ENCODE measurements around the gene POU3F4. TPM values are rescaled to one million over a fixed set of nuclear protein-coding genes. Genes with fewer than 3 reads are reported as not detected.

POU3F4 gene
- not detected in 2 replicates for total RNA-seq

DNA sequence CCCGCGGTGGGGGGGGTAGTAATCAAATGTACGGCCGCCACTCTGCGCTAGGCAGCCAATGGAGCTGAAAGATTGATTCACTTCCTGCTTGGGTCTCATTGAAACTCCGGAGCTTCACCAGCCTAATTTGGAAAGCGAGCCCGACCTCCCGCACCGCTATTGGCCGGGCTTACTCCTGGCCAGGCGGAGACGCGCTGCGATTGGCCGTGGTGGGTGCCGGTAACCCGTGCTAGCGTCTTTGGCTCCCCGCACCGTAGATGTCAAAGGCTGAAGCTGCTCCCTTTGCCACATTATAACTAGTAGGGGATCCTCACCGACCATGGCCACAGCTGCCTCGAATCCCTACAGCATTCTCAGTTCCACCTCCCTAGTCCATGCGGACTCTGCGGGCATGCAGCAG lies at the start of gene POU3F4:
Gene POU3F4 (plus strand): TSS at position 285 of the 400 bp plus-strand sequence. CDS start 35 bp downstream, at position 320.

